ENCODE measurements around the gene SMIM5. TPM values are rescaled to one million over a fixed set of nuclear protein-coding genes. Genes with fewer than 3 reads are reported as not detected.

SMIM5 gene
- total RNA-seq, 1 donor from 2014 or later, result 0.84 TPM

- peak overlapping the region; percentile 60 for H3K27ac ChIP-seq
- H3K27me3 ChIP-seq, result no peaks in the 10 kb centered on the region
- no peaks in the 10 kb centered on the region for H3K36me3 ChIP-seq
- intact Hi-C loops (cut with DNase I), result no loop called here
- peaks cover 17% of the 10 kb centered on the region for H3K4me1 ChIP-seq
- no peak overlapping the region for H3K4me3 ChIP-seq
- TF ChIP-seq, protein P1, sequence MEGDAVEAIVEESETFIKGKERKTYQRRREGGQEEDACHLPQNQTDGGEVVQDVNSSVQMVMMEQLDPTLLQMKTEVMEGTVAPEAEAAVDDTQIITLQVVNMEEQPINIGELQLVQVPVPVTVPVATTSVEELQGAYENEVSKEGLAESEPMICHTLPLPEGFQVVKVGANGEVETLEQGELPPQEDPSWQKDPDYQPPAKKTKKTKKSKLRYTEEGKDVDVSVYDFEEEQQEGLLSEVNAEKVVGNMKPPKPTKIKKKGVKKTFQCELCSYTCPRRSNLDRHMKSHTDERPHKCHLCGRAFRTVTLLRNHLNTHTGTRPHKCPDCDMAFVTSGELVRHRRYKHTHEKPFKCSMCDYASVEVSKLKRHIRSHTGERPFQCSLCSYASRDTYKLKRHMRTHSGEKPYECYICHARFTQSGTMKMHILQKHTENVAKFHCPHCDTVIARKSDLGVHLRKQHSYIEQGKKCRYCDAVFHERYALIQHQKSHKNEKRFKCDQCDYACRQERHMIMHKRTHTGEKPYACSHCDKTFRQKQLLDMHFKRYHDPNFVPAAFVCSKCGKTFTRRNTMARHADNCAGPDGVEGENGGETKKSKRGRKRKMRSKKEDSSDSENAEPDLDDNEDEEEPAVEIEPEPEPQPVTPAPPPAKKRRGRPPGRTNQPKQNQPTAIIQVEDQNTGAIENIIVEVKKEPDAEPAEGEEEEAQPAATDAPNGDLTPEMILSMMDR (IDR thresholded peaks at IDR 0.05), result no peak
- H3K9me3 ChIP-seq, result no peaks in the 10 kb centered on the region
- ATAC-seq, result peak; percentile 8
- DNase-seq, result no peak
These were observed 9.0 kb downstream of the SMIM5 start for GRCh38 chr17:75642182-75642783.

DNA sequence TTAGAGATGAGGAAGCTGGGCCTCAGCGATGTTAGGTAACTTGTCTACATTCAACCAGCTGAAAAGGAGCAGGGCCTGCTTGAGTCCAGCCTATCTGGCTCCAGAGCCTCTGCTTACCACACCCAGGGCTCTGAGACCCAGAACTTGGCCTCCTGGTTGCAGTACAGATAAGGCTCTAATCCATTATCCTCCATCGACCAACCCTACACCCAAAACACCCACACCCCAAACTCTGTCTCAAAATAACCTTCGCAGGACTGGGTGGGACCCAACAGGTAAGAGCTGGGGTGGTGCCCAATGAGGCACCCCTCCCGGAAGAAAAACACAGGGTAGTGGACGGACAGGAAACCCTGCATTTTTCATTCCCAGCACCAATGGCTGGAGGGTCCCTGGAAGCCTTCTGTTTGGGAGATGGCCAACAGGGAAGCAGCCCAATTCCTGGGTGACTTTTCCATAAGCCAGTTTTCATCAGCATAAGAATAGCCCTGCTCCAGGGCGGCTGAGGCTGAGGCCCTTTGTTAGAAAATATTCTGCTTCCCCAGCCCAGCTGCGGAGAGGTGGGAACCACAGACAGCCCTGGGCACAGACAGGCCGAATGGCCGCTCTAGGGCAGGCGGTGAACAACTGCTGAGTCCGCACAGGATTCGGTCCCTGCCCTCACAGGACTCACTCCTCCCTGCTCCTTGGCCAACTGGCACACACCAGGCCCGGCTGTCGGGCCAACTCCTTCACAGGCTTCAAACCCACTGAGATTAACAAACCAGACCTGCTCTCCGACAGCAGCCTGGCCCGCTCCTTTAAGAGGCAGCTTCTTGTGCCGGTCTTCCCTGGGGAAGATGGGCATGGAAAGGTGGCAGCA, 9.8 kb downstream of the SMIM5 start:
- peaks cover 16% of the 10 kb centered on the region for H3K4me1 ChIP-seq
- intact Hi-C loops (cut with DNase I), result no loop called here
- TF ChIP-seq, protein P1 (IDR thresholded peaks at IDR 0.05), result no peak
- no peaks in the 10 kb centered on the region for H3K27me3 ChIP-seq
- no peak for ATAC-seq
- peak overlapping the region; percentile 31 for H3K27ac ChIP-seq
- no peaks in the 10 kb centered on the region for H3K9me3 ChIP-seq
- no peak overlapping the region for H3K4me3 ChIP-seq
- no peak for DNase-seq
- no peaks in the 10 kb centered on the region for H3K36me3 ChIP-seq

- H3K4me1 ChIP-seq, result peaks cover 16% of the 10 kb centered on the region
- TF ChIP-seq, protein P1 (IDR thresholded peaks at IDR 0.05), result no peak
- no peaks in the 10 kb centered on the region for H3K36me3 ChIP-seq
- H3K9me3 ChIP-seq, result no peaks in the 10 kb centered on the region
- H3K4me3 ChIP-seq, result no peak overlapping the region
- ATAC-seq, result no peak
- peak overlapping the region; percentile 47 for H3K27ac ChIP-seq
- H3K27me3 ChIP-seq, result no peaks in the 10 kb centered on the region
- intact Hi-C loops (cut with DNase I), result no loop called here
- no peak for DNase-seq
These were observed 10.4 kb downstream of the SMIM5 start for GRCh38 chr17:75643643-75644017.

- Histone ChIP-seq H3K27ac (peak overlapping the region; percentile 89), H3K4me3 (no peak overlapping the region), H3K9me3 (no peaks in the 10 kb centered on the region), H3K36me3 (peaks cover 16% of the 10 kb centered on the region), H3K27me3 (no peaks in the 10 kb centered on the region), H3K4me1 (peaks cover 16% of the 10 kb centered on the region)
- DNase-seq (peak; percentile 75), ATAC-seq (peak; percentile 79)
- intact Hi-C loops (cut with DNase I), result no loop called here
- TF ChIP-seq, protein P1 (IDR thresholded peaks at IDR 0.05), result no peak
These were observed 12.3 kb downstream of the SMIM5 start for GRCh38 chr17:75645501-75645888.

DNA sequence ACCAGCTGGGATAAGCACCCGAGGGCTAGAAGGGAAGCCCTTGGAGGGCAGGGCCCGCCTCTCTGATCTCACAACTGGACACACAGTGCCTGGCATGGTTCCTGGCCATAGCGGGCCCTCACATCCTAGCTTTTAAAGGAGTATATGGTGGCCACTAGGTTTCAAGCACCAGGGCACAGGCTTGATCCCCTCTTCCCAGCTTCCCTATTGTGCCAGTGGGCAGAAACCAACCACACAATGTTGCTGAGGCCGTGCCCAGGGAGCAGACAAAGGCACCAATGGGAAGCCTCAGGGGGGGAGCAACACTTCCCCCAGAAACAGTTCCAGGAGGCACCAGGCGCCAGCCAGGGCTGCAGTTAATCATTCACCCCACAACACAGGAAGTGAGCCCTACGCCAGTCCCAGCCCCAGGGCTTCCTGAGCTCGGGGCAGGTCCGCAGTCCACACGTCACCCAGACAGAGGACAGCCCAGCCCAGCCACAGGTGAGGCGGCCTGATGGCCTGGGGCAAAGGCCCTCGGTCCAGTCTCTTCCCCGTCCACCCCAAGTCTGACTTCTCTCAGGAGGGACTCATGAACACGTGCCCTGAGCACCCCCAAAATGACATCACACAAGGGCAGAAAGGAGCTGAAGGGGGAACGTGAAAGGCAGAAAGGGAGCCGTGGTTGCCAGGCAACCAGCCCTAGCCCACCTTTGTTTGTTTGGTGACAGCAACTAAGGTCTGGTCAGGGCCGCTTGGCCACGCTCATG, 12.8 kb downstream of the SMIM5 start:
- peak overlapping the region; percentile 89 for H3K27ac ChIP-seq
- intact Hi-C loops (cut with DNase I), result no loop called here
- H3K27me3 ChIP-seq, result no peaks in the 10 kb centered on the region
- peaks cover 22% of the 10 kb centered on the region for H3K36me3 ChIP-seq
- no peaks in the 10 kb centered on the region for H3K9me3 ChIP-seq
- H3K4me1 ChIP-seq, result peaks cover 16% of the 10 kb centered on the region
- ATAC-seq, result peak; percentile 92
- TF ChIP-seq, protein P1 (IDR thresholded peaks at IDR 0.05), result no peak
- DNase-seq, result peak; percentile 91
- H3K4me3 ChIP-seq, result no peak overlapping the region
